OCI-LY1 (cell line): ENCODE measurements around the gene SLC1A2.

ENCODE experiments used
- H2AFZ ChIP-seq: fragments of 200-600 bp; sonication (generic), shearing (Covaris generic); 2 replicates; pipeline ENCODE4 v1.6.0; 2014; ENCODE audit warnings: antibody characterized with exemption, mild to moderate bottlenecking, low read length
- H3F3A ChIP-seq: fragments of 200-600 bp; sonication (generic), shearing (Covaris generic); 2 replicates; pipeline ENCODE4 v1.6.0; 2014; ENCODE audit warnings: mild to moderate bottlenecking, antibody characterized with exemption, low read length, moderate library complexity; ENCODE audit not compliant: insufficient read depth
- H3K27ac ChIP-seq: fragments of 200-600 bp; sonication (generic); 2 replicates; pipeline ENCODE4 v1.5.1; 2014; ENCODE audit warnings: low read length, mixed run types, mild to moderate bottlenecking, low read depth; ENCODE audit not compliant: poor library complexity, severe bottlenecking
- H3K27me3 ChIP-seq: fragments of 200-600 bp; sonication (generic); 2 replicates; pipeline ENCODE4 v1.6.0; 2014; ENCODE audit warnings: antibody characterized with exemption, mild to moderate bottlenecking, low read length, moderate library complexity; ENCODE audit not compliant: insufficient read depth
- H3K36me3 ChIP-seq: fragments of 200-600 bp; sonication (generic); 2 replicates; pipeline ENCODE4 v1.6.1; 2014; ENCODE audit warnings: mild to moderate bottlenecking, antibody characterized with exemption, low read length, moderate library complexity, mixed read lengths; ENCODE audit not compliant: insufficient read depth
- H3K4me1 ChIP-seq: fragments of 200-600 bp; sonication (generic); 2 replicates; pipeline ENCODE4 v1.5.1; 2014; ENCODE audit warnings: mild to moderate bottlenecking, low read length, moderate library complexity; ENCODE audit not compliant: insufficient read depth, severe bottlenecking
- H3K4me2 ChIP-seq: fragments of 200-600 bp; sonication (generic), shearing (Covaris generic); 2 replicates; pipeline ENCODE4 v1.6.1; 2014; ENCODE audit warnings: low read length
- H3K4me3 ChIP-seq: fragments of 200-600 bp; sonication (generic); 2 replicates; pipeline ENCODE4 v1.5.1; 2014; ENCODE audit warnings: low read length, low read depth, mild to moderate bottlenecking, mixed read lengths; ENCODE audit not compliant: poor library complexity, severe bottlenecking
- H3K79me2 ChIP-seq: fragments of 200-600 bp; shearing (Covaris generic); 2 replicates; pipeline ENCODE4 v1.6.1; 2016; ENCODE audit warnings: mixed run types, low read length, mixed read lengths; ENCODE audit not compliant: insufficient read depth
- H3K9ac ChIP-seq: fragments of 200-600 bp; sonication (generic), shearing (Covaris generic); 2 replicates; pipeline ENCODE4 v1.6.1; 2014; ENCODE audit warnings: mild to moderate bottlenecking, low read length, mixed read lengths
- H3K9me2 ChIP-seq: fragments of 200-600 bp; sonication (generic), shearing (Covaris generic); 2 replicates; pipeline ENCODE4 v1.6.1; 2014; ENCODE audit warnings: low read depth, mild to moderate bottlenecking, low read length, mixed read lengths
- H3K9me3 ChIP-seq: fragments of 200-600 bp; shearing (Covaris generic); 2 replicates; pipeline ENCODE4 v1.6.1; 2014; ENCODE audit warnings: low read length, mixed read lengths
- H4K20me1 ChIP-seq: fragments of 200-600 bp; sonication (generic), shearing (Covaris generic); 2 replicates; pipeline ENCODE4 v1.6.0; 2016; ENCODE audit warnings: mild to moderate bottlenecking, low read length; ENCODE audit not compliant: insufficient read depth
- EZH2 ChIP-seq: fragments of 200-600 bp; sonication (generic), shearing (Covaris generic); IDR thresholded peaks from 2 replicates; pipeline ENCODE4 v1.8.0; 2017; ENCODE audit warnings: borderline replicate concordance, mixed run types, mild to moderate bottlenecking, antibody characterized with exemption, low read length, moderate library complexity, mixed read lengths
- TF ChIP-seq, protein P1 (sequence below): fragments of 200-600 bp; sonication (generic), shearing (Covaris generic); IDR thresholded peaks from 2 replicates; pipeline ENCODE4 v1.5.1; 2017; ENCODE audit warnings: mild to moderate bottlenecking, antibody characterized with exemption, low read length, moderate library complexity, mixed read lengths

The SLC1A2 gene

GRCh38 chr11:35365395-35365794 lies 54.0 kb downstream of the SLC1A2 start:
- TF ChIP-seq, protein P1, sequence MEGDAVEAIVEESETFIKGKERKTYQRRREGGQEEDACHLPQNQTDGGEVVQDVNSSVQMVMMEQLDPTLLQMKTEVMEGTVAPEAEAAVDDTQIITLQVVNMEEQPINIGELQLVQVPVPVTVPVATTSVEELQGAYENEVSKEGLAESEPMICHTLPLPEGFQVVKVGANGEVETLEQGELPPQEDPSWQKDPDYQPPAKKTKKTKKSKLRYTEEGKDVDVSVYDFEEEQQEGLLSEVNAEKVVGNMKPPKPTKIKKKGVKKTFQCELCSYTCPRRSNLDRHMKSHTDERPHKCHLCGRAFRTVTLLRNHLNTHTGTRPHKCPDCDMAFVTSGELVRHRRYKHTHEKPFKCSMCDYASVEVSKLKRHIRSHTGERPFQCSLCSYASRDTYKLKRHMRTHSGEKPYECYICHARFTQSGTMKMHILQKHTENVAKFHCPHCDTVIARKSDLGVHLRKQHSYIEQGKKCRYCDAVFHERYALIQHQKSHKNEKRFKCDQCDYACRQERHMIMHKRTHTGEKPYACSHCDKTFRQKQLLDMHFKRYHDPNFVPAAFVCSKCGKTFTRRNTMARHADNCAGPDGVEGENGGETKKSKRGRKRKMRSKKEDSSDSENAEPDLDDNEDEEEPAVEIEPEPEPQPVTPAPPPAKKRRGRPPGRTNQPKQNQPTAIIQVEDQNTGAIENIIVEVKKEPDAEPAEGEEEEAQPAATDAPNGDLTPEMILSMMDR, result no peak
- no peak for TF ChIP-seq EZH2
- H3K4me1 ChIP-seq, result no peaks in the 10 kb centered on the region
- H3K4me2 ChIP-seq, result no peak overlapping the region
- no peak overlapping the region for H2AFZ ChIP-seq
- no peaks in the 10 kb centered on the region for H4K20me1 ChIP-seq
- H3K79me2 ChIP-seq, result no peaks in the 10 kb centered on the region
- no peaks in the 10 kb centered on the region for H3F3A ChIP-seq
- no peak overlapping the region for H3K9ac ChIP-seq
- no peaks in the 10 kb centered on the region for H3K27me3 ChIP-seq
- no peak overlapping the region for H3K4me3 ChIP-seq
- no peaks in the 10 kb centered on the region for H3K9me3 ChIP-seq
- no peak overlapping the region for H3K27ac ChIP-seq
- no peaks in the 10 kb centered on the region for H3K9me2 ChIP-seq
- no peaks in the 10 kb centered on the region for H3K36me3 ChIP-seq

DNA sequence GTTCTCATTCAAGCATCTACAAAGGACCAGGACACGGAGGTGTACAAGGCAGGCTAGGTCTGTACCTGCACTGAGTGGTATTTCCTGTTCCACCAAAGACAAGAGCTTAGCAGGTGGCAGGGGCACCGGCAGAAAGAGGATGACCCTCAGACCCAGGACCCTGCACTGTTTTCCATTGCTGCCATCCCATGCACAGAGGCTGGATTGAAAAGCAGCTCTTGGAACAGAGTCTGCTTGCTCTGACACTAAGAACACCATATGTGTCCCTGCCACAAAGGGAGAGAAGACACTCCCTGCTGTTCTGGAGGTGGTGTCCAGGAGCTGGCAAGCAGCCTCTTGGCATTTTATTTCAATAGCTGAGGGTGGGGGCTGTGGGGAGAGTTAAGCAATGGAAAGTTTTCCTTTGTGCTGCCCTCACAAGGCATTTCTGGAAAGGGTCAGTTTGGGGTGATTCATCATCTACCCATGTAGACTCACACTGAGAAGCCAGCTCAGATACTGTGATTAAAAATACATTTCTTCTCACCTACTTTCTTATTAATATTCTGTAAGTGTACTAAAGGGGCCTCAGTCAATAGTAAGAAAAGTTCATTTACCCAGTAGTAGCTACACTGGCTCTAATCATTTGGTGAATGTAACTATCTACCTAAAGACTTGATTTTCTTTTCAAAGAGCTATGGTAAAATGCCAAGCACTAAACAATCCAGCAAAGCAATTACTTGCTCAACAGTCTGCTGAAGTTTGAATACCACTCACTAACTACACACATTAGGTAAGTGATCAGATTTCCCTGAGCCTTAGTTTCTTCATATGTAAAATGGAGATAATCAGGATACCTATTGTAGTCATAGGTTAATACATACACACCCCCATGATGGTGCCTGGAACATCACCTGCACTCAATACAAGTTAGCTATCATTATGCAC lies 55.2 kb downstream of the SLC1A2 start:
- no peak for TF ChIP-seq EZH2
- TF ChIP-seq, protein P1, result no peak
- Histone ChIP-seq H3K4me2 (no peak overlapping the region), H3K27ac (no peak overlapping the region), H3K79me2 (no peaks in the 10 kb centered on the region), H3K27me3 (no peaks in the 10 kb centered on the region), H3K9me3 (no peaks in the 10 kb centered on the region), H2AFZ (no peak overlapping the region), H3K9ac (no peak overlapping the region), H3K9me2 (no peaks in the 10 kb centered on the region), H3K4me1 (no peaks in the 10 kb centered on the region), H3K36me3 (no peaks in the 10 kb centered on the region), H3F3A (no peaks in the 10 kb centered on the region), H4K20me1 (no peaks in the 10 kb centered on the region), H3K4me3 (no peak overlapping the region)

DNA sequence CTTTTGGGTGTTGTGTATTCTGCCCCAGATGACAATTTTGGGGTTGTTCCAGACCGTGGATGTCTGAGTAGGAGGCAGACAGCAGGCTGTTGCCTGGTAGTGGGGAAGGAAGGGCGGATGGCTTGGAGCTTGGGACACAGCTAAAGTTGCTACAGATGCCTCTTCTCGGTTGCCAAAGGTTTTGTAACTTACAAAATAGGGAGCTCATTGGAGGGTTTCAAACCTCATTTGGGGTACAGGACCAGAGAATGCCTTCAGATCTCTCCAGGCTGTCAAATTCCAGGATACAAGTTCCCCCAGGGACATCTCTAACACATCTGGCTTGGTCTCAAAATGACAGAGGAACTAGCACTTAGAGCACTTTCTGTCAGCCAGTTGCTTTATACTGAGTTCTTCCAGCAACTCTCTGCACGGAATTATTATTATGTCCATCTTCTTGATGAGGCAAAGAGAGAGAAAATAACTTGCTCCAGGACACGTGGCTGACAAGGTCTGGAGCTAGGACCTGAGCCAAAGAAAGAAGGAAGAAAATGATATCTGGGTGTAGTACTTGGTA lies 56.0 kb downstream of the SLC1A2 start:
- TF ChIP-seq, protein P1, result no peak
- TF ChIP-seq EZH2, result no peak
- H2AFZ ChIP-seq, result no peak overlapping the region
- no peaks in the 10 kb centered on the region for H3K36me3 ChIP-seq
- no peak overlapping the region for H3K4me2 ChIP-seq
- no peaks in the 10 kb centered on the region for H4K20me1 ChIP-seq
- no peaks in the 10 kb centered on the region for H3K9me3 ChIP-seq
- H3K27me3 ChIP-seq, result no peaks in the 10 kb centered on the region
- H3K4me3 ChIP-seq, result no peak overlapping the region
- no peaks in the 10 kb centered on the region for H3F3A ChIP-seq
- no peaks in the 10 kb centered on the region for H3K9me2 ChIP-seq
- H3K79me2 ChIP-seq, result no peaks in the 10 kb centered on the region
- H3K27ac ChIP-seq, result no peak overlapping the region
- no peaks in the 10 kb centered on the region for H3K4me1 ChIP-seq
- no peak overlapping the region for H3K9ac ChIP-seq
